IMR-90 (cell line): Measurements from ENCODE around the gene SSR1. TPM values are rescaled to one million over a fixed set of nuclear protein-coding genes. Genes with fewer than 3 reads are reported as not detected.

Experiments used
- ATAC-seq: fragments of 200-7000 bp; cut with Tn5 transposase; 2 replicates; pipeline ENCODE4 v1.9.1; 2020; ENCODE audit warnings: low read depth, mild to moderate bottlenecking, moderate library complexity
- BruUV-seq: library from RNA; stranded (reverse); fragments of 400-500 nt; replicated peaks from 2 replicates; lab custom pipeline; 2021; lab: Mats Ljungman, UMichigan
- CTCF ChIA-PET: fragments of 300-600 bp; formaldehyde crosslinking; extraction: SDS; loops from one replicate; lab custom pipeline; 2021; ENCODE audit warnings: antibody characterized with exemption; lab: Yijun Ruan, JAX
- POLR2A ChIA-PET: fragments of 300-600 bp; sonication (Branson Sonifier 250); formaldehyde crosslinking; loops from one replicate; lab custom pipeline; 2022; ENCODE audit warnings: antibody characterized with exemption; ENCODE audit not compliant: unreplicated experiment; lab: Charles Lee
- DNase-seq: peaks from one replicate; pipeline ENCODE4 v3.0.0; 2013
- H2AFZ ChIP-seq: replicated peaks from 2 replicates; pipeline ENCODE3; 2013; ENCODE audit warnings: low read length, mild to moderate bottlenecking; ENCODE audit not compliant: poor library complexity
- H2AK5ac ChIP-seq: 2 replicates; pipeline ENCODE4 v1.6.1; 2013; ENCODE audit warnings: low read depth, low read length, inconsistent platforms
- H2AK9ac ChIP-seq: replicated peaks from 2 replicates; pipeline ENCODE3; 2013; ENCODE audit warnings: mild to moderate bottlenecking, low read depth, low read length, moderate library complexity; ENCODE audit not compliant: poor library complexity
- H2BK120ac ChIP-seq: 2 replicates; pipeline ENCODE4 v1.6.1; 2013; ENCODE audit warnings: low read depth, low read length, inconsistent platforms
- H2BK15ac ChIP-seq: 3 replicates; pipeline ENCODE4 v1.6.1; 2013; ENCODE audit warnings: low read depth, low read length, inconsistent platforms
- H2BK20ac ChIP-seq: 2 replicates; pipeline ENCODE4 v1.6.1; 2013; ENCODE audit warnings: low read depth, mild to moderate bottlenecking, inconsistent platforms, low read length, moderate library complexity
- H2BK5ac ChIP-seq: 2 replicates; pipeline ENCODE4 v1.6.1; 2013; ENCODE audit warnings: mild to moderate bottlenecking, low read depth, low read length, inconsistent platforms; ENCODE audit not compliant: poor library complexity, severe bottlenecking
- H3K14ac ChIP-seq: replicated peaks from 2 replicates; pipeline ENCODE4 v1.6.1; 2013; ENCODE audit warnings: low read depth, low read length, inconsistent platforms
- H3K18ac ChIP-seq: 2 replicates; pipeline ENCODE4 v1.6.1; 2013; ENCODE audit warnings: low read depth, low read length, control low read depth
- H3K23ac ChIP-seq: 2 replicates; pipeline ENCODE4 v1.6.1; 2013; ENCODE audit warnings: low read depth, low read length, inconsistent platforms
- H3K27ac ChIP-seq: 2 replicates; pipeline ENCODE4 v1.5.1; 2013; ENCODE audit warnings: mild to moderate bottlenecking, control low read depth, low read length; ENCODE audit not compliant: insufficient read depth
- H3K27me3 ChIP-seq: 2 replicates; pipeline ENCODE4 v1.6.1; 2013; ENCODE audit warnings: low read length; ENCODE audit not compliant: control insufficient read depth, insufficient read depth
- H3K36me3 ChIP-seq: 2 replicates; pipeline ENCODE4 v1.6.1; 2013; ENCODE audit warnings: low read length, mixed read lengths; ENCODE audit not compliant: control insufficient read depth, insufficient read depth
- H3K4ac ChIP-seq: 2 replicates; pipeline ENCODE4 v1.6.1; 2013; ENCODE audit warnings: low read depth, low read length, inconsistent platforms
- H3K4me1 ChIP-seq: 2 replicates; pipeline ENCODE4 v1.6.1; 2013; ENCODE audit warnings: low read length, mixed read lengths; ENCODE audit not compliant: control insufficient read depth, insufficient read depth
- H3K4me2 ChIP-seq: 2 replicates; pipeline ENCODE4 v1.6.1; 2013; ENCODE audit warnings: low read depth, mild to moderate bottlenecking, control low read depth, low read length, moderate library complexity
- H3K4me3 ChIP-seq: 2 replicates; pipeline ENCODE4 v1.5.1; 2013; ENCODE audit warnings: low read depth, mild to moderate bottlenecking, control low read depth, low read length, moderate library complexity; ENCODE audit not compliant: insufficient read depth
- H3K56ac ChIP-seq: 2 replicates; pipeline ENCODE4 v1.6.1; 2013; ENCODE audit warnings: low read length, inconsistent platforms; ENCODE audit not compliant: insufficient read depth; ENCODE audit errors: extremely low read depth
- H3K79me1 ChIP-seq, 2 experiments: 2 replicates each; pipeline ENCODE4 v1.6.1; 2013; ENCODE audit warnings: low read length in 2 of 2, inconsistent platforms in 1 of 2, low read depth in 1 of 2
- H3K9ac ChIP-seq: 2 replicates; pipeline ENCODE4 v1.6.1; 2013; ENCODE audit warnings: low read depth, low read length, control low read depth
- H3K9me1 ChIP-seq: 2 replicates; pipeline ENCODE4 v1.6.1; 2013; ENCODE audit warnings: low read length, inconsistent platforms; ENCODE audit not compliant: insufficient read depth
- H3K9me3 ChIP-seq: 2 replicates; pipeline ENCODE4 v1.6.1; 2013; ENCODE audit warnings: low read length; ENCODE audit not compliant: control insufficient read depth, insufficient read depth
- H4K20me1 ChIP-seq: 2 replicates; pipeline ENCODE4 v1.6.1; 2013; ENCODE audit warnings: low read length, inconsistent platforms; ENCODE audit not compliant: insufficient read depth
- H4K5ac ChIP-seq: 2 replicates; pipeline ENCODE4 v1.6.1; 2013; ENCODE audit warnings: mild to moderate bottlenecking, low read depth, low read length, control low read depth
- H4K8ac ChIP-seq, 2 experiments: 2 replicates each; pipeline ENCODE4 v1.6.1; 2013; ENCODE audit warnings: low read depth in 2 of 2, low read length in 2 of 2, control low read depth in 1 of 2, inconsistent platforms in 1 of 2
- H4K91ac ChIP-seq: 2 replicates; pipeline ENCODE4 v1.6.1; 2013; ENCODE audit warnings: low read depth, low read length, inconsistent platforms; ENCODE audit not compliant: insufficient read depth
- BHLHE40 ChIP-seq: fragments of 150-350 bp; IDR thresholded peaks from 2 replicates; pipeline ENCODE4 v1.6.1; 2016; ENCODE audit warnings: mild to moderate bottlenecking, low read depth, low read length
- CEBPB ChIP-seq: IDR thresholded peaks from 2 replicates; pipeline ENCODE4 v1.6.1; 2012; ENCODE audit warnings: low read depth, low read length, improper control_type of control experiment
- CHD1 ChIP-seq: IDR thresholded peaks from 2 replicates; pipeline ENCODE4 v1.6.1; 2012; ENCODE audit warnings: low read depth, low read length, improper control_type of control experiment
- MAFK ChIP-seq: IDR thresholded peaks from 2 replicates; pipeline ENCODE4 v1.6.1; 2012; ENCODE audit warnings: low read depth, low read length, improper control_type of control experiment
- MXI1 ChIP-seq: IDR thresholded peaks from 2 replicates; pipeline ENCODE4 v1.6.1; 2012; ENCODE audit warnings: low read depth, mild to moderate bottlenecking, low read length, moderate library complexity, borderline replicate concordance
- SMC3 ChIP-seq: fragments of 150-350 bp; IDR thresholded peaks from 2 replicates; pipeline ENCODE4 v1.6.1; 2016; ENCODE audit warnings: low read depth, mild to moderate bottlenecking, antibody characterized with exemption, low read length, moderate library complexity
- WGBS, 2 experiments: methylation state at CpG; one replicate each; pipeline versions ENCODE4 v1.1.5 to v1.1.7; 2013; ENCODE audit warnings: missing lambda C conversion rate in 2 of 2; ENCODE audit not compliant: insufficient read length in 1 of 2; ENCODE audit errors: extremely low coverage in 2 of 2; 5-methylcytosine and 5-hydroxymethylcytosine counted together
- dilution Hi-C: fragments of 300-500 bp; cut with HindIII; formaldehyde crosslinking; loops from one replicate; pipeline ENCODE4 v1.14.3; 2018; ENCODE audit warnings: low sequenced_read_pairs; ENCODE audit not compliant: unreplicated experiment
- in situ Hi-C: fragments of 300-500 bp; cut with MboI; formaldehyde crosslinking; loops from 3 replicates; pipeline ENCODE4 v1.14.3; 2019; ENCODE audit warnings: low sequenced_read_pairs, inconsistent platforms, mixed read lengths
- intact Hi-C: fragments of 100-400 bp; cut with micrococcal nuclease; formaldehyde crosslinking; loops from 2 replicates; pipeline ENCODE4 v1.10.0; 2022
- polyA plus RNA-seq, 3 experiments: library from polyadenylated mRNA; depleted of rRNA; stranded (reverse); fragments of >200 nt; gene quantifications; 2 replicates each; pipeline ENCODE4 v1.2.3, GENCODE V29; 2012; ENCODE audit warnings: low replicate concordance in 1 of 3
- total RNA-seq: library from RNA; depleted of rRNA; stranded (reverse); fragments of >200 nt; gene quantifications from 2 replicates; pipeline ENCODE4 v1.2.3, GENCODE V29; 2012
- TF ChIP-seq, protein P1 (sequence below): fragments of 150-350 bp; IDR thresholded peaks from 2 replicates; pipeline ENCODE4 v1.6.1; 2016; ENCODE audit warnings: low read depth, mild to moderate bottlenecking, low read length, moderate library complexity, borderline replicate concordance
- TF ChIP-seq, protein P2 (sequence below): fragments of 150-350 bp; IDR thresholded peaks from 2 replicates; pipeline ENCODE4 v1.6.1; 2017; ENCODE audit warnings: mild to moderate bottlenecking, antibody characterized with exemption, low read length, low read depth

SSR1 gene
- total and polyA plus RNA-seq, 2 of the 4 experiments (the other 2 are of a cell fraction) = 110 to 120 TPM

DNA sequence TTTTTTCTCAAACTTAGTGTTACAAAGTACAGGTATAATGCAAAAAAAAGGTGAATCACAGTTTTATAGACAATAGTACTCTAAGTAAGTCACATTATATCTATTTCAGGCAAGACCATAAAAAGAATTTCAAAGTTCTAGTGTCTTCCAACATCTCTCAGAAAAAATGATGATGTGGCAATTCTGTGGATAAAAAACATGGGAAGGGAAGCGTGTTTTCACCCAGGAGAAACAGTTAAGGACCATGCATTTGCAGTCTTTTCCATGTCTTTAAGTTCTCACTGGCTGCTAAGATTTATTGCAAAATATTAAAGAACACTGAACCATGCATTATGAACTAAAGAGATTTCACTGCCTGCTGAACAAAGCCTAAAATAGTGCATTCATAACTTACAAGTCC lies 1.8 kb downstream of the SSR1 start:
- dilution Hi-C loops (no loop called here), intact Hi-C loops (loop anchor here (5.0 kb wide), 2 partner anchors 231 to 281 kb away; partner anchors contain the start of genes DSP and SNRNP48), in situ Hi-C loops (no loop called here)
- H3K79me1 ChIP-seq = peaks cover 11 to 26% of the 10 kb centered on the region in 2 experiments; a peak in 3 of 4 replicates
- H3K56ac ChIP-seq = no peak overlapping the region
- no peak overlapping the region for H4K8ac ChIP-seq
- H3K36me3 ChIP-seq = peaks cover 14% of the 10 kb centered on the region
- H3K4ac ChIP-seq = no peak overlapping the region
- peak overlapping the region; percentile 13 for H2BK5ac ChIP-seq
- BruUV-seq = no TSS peak
- H4K20me1 ChIP-seq = peaks cover 14% of the 10 kb centered on the region; the same call in 1 of the 2 replicates
- no peak overlapping the region for H4K91ac ChIP-seq
- ChIA-PET POLR2A (no interaction called here), CTCF (interaction anchor here (1.0 kb wide), 1 partner anchor 24 kb away, joined by 3 read pairs; no protein-coding TSS in a partner anchor)
- H3K18ac ChIP-seq = no peak overlapping the region
- no peak overlapping the region for H2BK15ac ChIP-seq
- no peak overlapping the region for H2AK9ac ChIP-seq
- H3K23ac ChIP-seq = peak overlapping the region; percentile 83; the same call in 1 of the 2 replicates
- no peak for ATAC-seq
- peak overlapping the region; percentile 93 for H3K4me2 ChIP-seq
- DNase-seq = no peak
- peak overlapping the region; percentile 47 for H3K14ac ChIP-seq
- H3K9me3 ChIP-seq = no peaks in the 10 kb centered on the region
- peaks cover 5% of the 10 kb centered on the region for H3K4me1 ChIP-seq
- no peak overlapping the region for H2AFZ ChIP-seq
- H2BK20ac ChIP-seq = no peak overlapping the region
- no peaks in the 10 kb centered on the region for H3K27me3 ChIP-seq
- H3K9ac ChIP-seq = peak overlapping the region; percentile 42; the same call in 1 of the 2 replicates
- H2BK120ac ChIP-seq = no peak overlapping the region; the same call in 1 of the 2 replicates
- peak overlapping the region; percentile 22; the same call in 1 of the 2 replicates for H3K4me3 ChIP-seq
- no peak overlapping the region for H4K5ac ChIP-seq
- no peaks in the 10 kb centered on the region for H3K9me1 ChIP-seq
- H2AK5ac ChIP-seq = no peak overlapping the region
- TF ChIP-seq CEBPB (no peak), MAFK (peak; percentile 98), SMC3 (no peak), BHLHE40 (no peak), CHD1 (no peak), MXI1 (no peak)
- TF ChIP-seq, protein P1, sequence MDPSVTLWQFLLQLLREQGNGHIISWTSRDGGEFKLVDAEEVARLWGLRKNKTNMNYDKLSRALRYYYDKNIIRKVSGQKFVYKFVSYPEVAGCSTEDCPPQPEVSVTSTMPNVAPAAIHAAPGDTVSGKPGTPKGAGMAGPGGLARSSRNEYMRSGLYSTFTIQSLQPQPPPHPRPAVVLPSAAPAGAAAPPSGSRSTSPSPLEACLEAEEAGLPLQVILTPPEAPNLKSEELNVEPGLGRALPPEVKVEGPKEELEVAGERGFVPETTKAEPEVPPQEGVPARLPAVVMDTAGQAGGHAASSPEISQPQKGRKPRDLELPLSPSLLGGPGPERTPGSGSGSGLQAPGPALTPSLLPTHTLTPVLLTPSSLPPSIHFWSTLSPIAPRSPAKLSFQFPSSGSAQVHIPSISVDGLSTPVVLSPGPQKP = no peak
- TF ChIP-seq, protein P2, sequence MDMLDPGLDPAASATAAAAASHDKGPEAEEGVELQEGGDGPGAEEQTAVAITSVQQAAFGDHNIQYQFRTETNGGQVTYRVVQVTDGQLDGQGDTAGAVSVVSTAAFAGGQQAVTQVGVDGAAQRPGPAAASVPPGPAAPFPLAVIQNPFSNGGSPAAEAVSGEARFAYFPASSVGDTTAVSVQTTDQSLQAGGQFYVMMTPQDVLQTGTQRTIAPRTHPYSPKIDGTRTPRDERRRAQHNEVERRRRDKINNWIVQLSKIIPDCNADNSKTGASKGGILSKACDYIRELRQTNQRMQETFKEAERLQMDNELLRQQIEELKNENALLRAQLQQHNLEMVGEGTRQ = no peak
- WGBS, 2 experiments = no CpG with 5 or more reads among the region's 1 CpG
- peak overlapping the region; percentile 3; the same call in 1 of the 2 replicates for H3K27ac ChIP-seq
